GM23338 (cell line): ENCODE results near the gene PTGER2. TPM values are rescaled to one million over a fixed set of nuclear protein-coding genes. Genes with fewer than 3 reads are reported as not detected.

ENCODE experiments used
- ATAC-seq: fragments of 200-7000 bp; cut with Tn5 transposase; 3 replicates; pipeline ENCODE4 v1.9.1; 2020
- DNase-seq: peaks from one replicate; pipeline ENCODE4 v3.0.0-alpha.2; 2015; ENCODE audit warnings: low spot score
- H2AFZ ChIP-seq: fragments of 200-600 bp; sonication (generic); 2 replicates; pipeline ENCODE4 v1.8.0; 2016; ENCODE audit warnings: antibody characterized with exemption, mild to moderate bottlenecking, moderate library complexity
- H3F3A ChIP-seq: fragments of 200-600 bp; sonication (generic); replicated peaks from 2 replicates; pipeline ENCODE4 v1.8.0; 2017; ENCODE audit warnings: antibody characterized with exemption, mixed run types, low read depth
- H3K27ac ChIP-seq: fragments of 200-600 bp; sonication (generic); 2 replicates; pipeline ENCODE4 v1.6.1; 2016; ENCODE audit warnings: low read depth
- H3K27me3 ChIP-seq: fragments of 200-600 bp; sonication (generic); 2 replicates; pipeline ENCODE4 v1.8.0; 2016; ENCODE audit warnings: mild to moderate bottlenecking, mixed run types, moderate library complexity; ENCODE audit not compliant: insufficient read depth
- H3K36me3 ChIP-seq: fragments of 200-600 bp; sonication (generic); 2 replicates; pipeline ENCODE4 v1.8.0; 2016; ENCODE audit warnings: mild to moderate bottlenecking; ENCODE audit not compliant: insufficient read depth
- H3K4me1 ChIP-seq: fragments of 200-600 bp; sonication (generic); 2 replicates; pipeline ENCODE4 v1.8.0; 2016; ENCODE audit warnings: mild to moderate bottlenecking, moderate library complexity; ENCODE audit not compliant: insufficient read depth
- H3K4me2 ChIP-seq: fragments of 200-600 bp; sonication (generic); 2 replicates; pipeline ENCODE4 v1.7.1; 2017; ENCODE audit warnings: mixed run types
- H3K4me3 ChIP-seq: fragments of 200-600 bp; sonication (generic); 2 replicates; pipeline ENCODE4 v1.6.1; 2016; ENCODE audit warnings: mixed run types
- H3K79me2 ChIP-seq: fragments of 200-600 bp; sonication (generic); replicated peaks from 2 replicates; pipeline ENCODE4 v1.8.0; 2017; ENCODE audit warnings: mild to moderate bottlenecking; ENCODE audit not compliant: insufficient read depth
- H3K9me2 ChIP-seq: fragments of 200-600 bp; sonication (generic); 2 replicates; pipeline ENCODE4 v1.8.0; 2017; ENCODE audit not compliant: insufficient read depth
- H4K20me1 ChIP-seq: fragments of 200-600 bp; sonication (generic); replicated peaks from 2 replicates; pipeline ENCODE4 v1.8.0; 2017; ENCODE audit warnings: mild to moderate bottlenecking; ENCODE audit not compliant: insufficient read depth
- H3K27ac Mint-ChIP-seq: 2 replicates; pipeline ENCODE4 v1.8.0; 2020; ENCODE audit warnings: inconsistent platforms, mild to moderate bottlenecking, moderate library complexity, mixed read lengths
- H3K27me3 Mint-ChIP-seq: 3 replicates; pipeline ENCODE4 v1.8.0; 2022; ENCODE audit warnings: low read depth, mild to moderate bottlenecking, moderate library complexity, mixed read lengths, inconsistent platforms; ENCODE audit not compliant: insufficient read depth, poor library complexity
- H3K36me3 Mint-ChIP-seq: 3 replicates; pipeline ENCODE4 v1.8.0; 2021; ENCODE audit warnings: low read depth, mild to moderate bottlenecking, inconsistent platforms, moderate library complexity, mixed read lengths
- H3K4me1 Mint-ChIP-seq: 3 replicates; pipeline ENCODE4 v1.8.0; 2020; ENCODE audit warnings: mild to moderate bottlenecking, inconsistent platforms, mixed read lengths
- H3K4me3 Mint-ChIP-seq: 3 replicates; pipeline ENCODE4 v1.8.0; 2021; ENCODE audit warnings: moderate library complexity, mild to moderate bottlenecking, inconsistent platforms, mixed read lengths
- H3K9me3 Mint-ChIP-seq: 3 replicates; pipeline ENCODE4 v1.8.0; 2020; ENCODE audit warnings: moderate library complexity, mild to moderate bottlenecking, inconsistent platforms, mixed read lengths
- CREB1 ChIP-seq: fragments of 250-450 bp; sonication (Bioruptor Pico); IDR thresholded peaks from 2 replicates; pipeline ENCODE4 v1.5.0; 2020; ENCODE audit warnings: low read depth, mild to moderate bottlenecking, moderate library complexity
- CTCF ChIP-seq, 2 experiments: fragments of 200-600 bp in 1 of 2; sonication (generic) in 1 of 2; conservative IDR thresholded peaks; 2 replicates each; pipeline versions ENCODE4 v1.5.1 to v1.6.1; 2016 to 2017; ENCODE audit warnings: antibody characterized with exemption in 2 of 2, low read depth in 2 of 2, mild to moderate bottlenecking in 2 of 2, moderate library complexity in 1 of 2
- EZH2 ChIP-seq: fragments of 200-600 bp; sonication (generic); IDR thresholded peaks from one replicate; pipeline ENCODE4 v1.8.0; 2017; ENCODE audit warnings: antibody characterized with exemption, mild to moderate bottlenecking, low read depth; ENCODE audit not compliant: unreplicated experiment
- EZH2phosphoT487 ChIP-seq: fragments of 200-600 bp; sonication (generic); IDR thresholded peaks from one replicate; pipeline ENCODE4 v1.8.1; 2018; ENCODE audit warnings: antibody characterized with exemption; ENCODE audit not compliant: unreplicated experiment
- JUNB ChIP-seq: IDR thresholded peaks from one replicate; pipeline ENCODE4 v1.6.1; 2016; ENCODE audit warnings: antibody characterized with exemption; ENCODE audit not compliant: unreplicated experiment
- NANOG ChIP-seq: IDR thresholded peaks from 2 replicates; pipeline ENCODE4 v1.6.1; 2016; ENCODE audit warnings: antibody characterized with exemption, borderline replicate concordance
- POLR2AphosphoS5 ChIP-seq: IDR thresholded peaks from 2 replicates; pipeline ENCODE4 v1.6.1; 2016; ENCODE audit warnings: antibody characterized with exemption, low read depth
- REST ChIP-seq: IDR thresholded peaks from one replicate; pipeline ENCODE4 v1.6.1; 2018; ENCODE audit warnings: antibody characterized with exemption; ENCODE audit not compliant: unreplicated experiment
- STAT1 ChIP-seq: IDR thresholded peaks from one replicate; pipeline ENCODE4 v1.6.1; 2016; ENCODE audit warnings: antibody characterized with exemption; ENCODE audit not compliant: unreplicated experiment
- ZNF114 ChIP-seq: fragments of 250-450 bp; sonication (Bioruptor Pico); IDR thresholded peaks from 2 replicates; pipeline ENCODE4 v1.5.0; 2020; ENCODE audit warnings: mild to moderate bottlenecking, moderate library complexity
- ZNF331 ChIP-seq: fragments of 250-450 bp; sonication (Bioruptor Pico); IDR thresholded peaks from 2 replicates; pipeline ENCODE4 v1.5.0; 2020; ENCODE audit warnings: low read depth, mild to moderate bottlenecking, moderate library complexity
- polyA plus RNA-seq: library from polyadenylated mRNA; unstranded; fragments of >200 nt; fragmentation: Nextera tagmentation; extraction: Ambion mirVana; gene quantifications from 2 replicates; pipeline ENCODE4 v1.2.1, GENCODE V29; 2016
- total RNA-seq: library from RNA; depleted of rRNA; stranded (reverse); fragments of >200 nt; shearing (Covaris generic); gene quantifications from 2 replicates; pipeline ENCODE4 v1.2.3, GENCODE V29; 2014
- TF ChIP-seq, protein P1 (sequence below): fragments of 250-450 bp; sonication (Bioruptor Pico); IDR thresholded peaks from 2 replicates; pipeline ENCODE4 v1.5.0; 2020; ENCODE audit warnings: mild to moderate bottlenecking, moderate library complexity
- TF ChIP-seq, protein P2 (sequence below): IDR thresholded peaks from 2 replicates; pipeline ENCODE4 v1.6.1; 2016; ENCODE audit warnings: antibody characterized with exemption

PTGER2 gene
- total and polyA plus RNA-seq, 2 experiments from 2014 or later: 1.3 TPM

GRCh38 chr14:52318826-52319645, 4.9 kb downstream of the PTGER2 start:
- H4K20me1 ChIP-seq: no peaks in the 10 kb centered on the region; the same call in 1 of the 2 replicates
- H3K4me3 Mint-ChIP-seq: no peak overlapping the region
- H2AFZ ChIP-seq: no peak overlapping the region
- H3K4me3 ChIP-seq: no peak overlapping the region
- peaks cover 16% of the 10 kb centered on the region for H3K4me1 Mint-ChIP-seq
- peaks cover 40% of the 10 kb centered on the region for H3K27me3 ChIP-seq
- ATAC-seq: no peak
- H3K36me3 ChIP-seq: peaks cover 3% of the 10 kb centered on the region; the same call in 1 of the 2 replicates
- no peak for TF ChIP-seq JUNB
- TF ChIP-seq, protein P1, sequence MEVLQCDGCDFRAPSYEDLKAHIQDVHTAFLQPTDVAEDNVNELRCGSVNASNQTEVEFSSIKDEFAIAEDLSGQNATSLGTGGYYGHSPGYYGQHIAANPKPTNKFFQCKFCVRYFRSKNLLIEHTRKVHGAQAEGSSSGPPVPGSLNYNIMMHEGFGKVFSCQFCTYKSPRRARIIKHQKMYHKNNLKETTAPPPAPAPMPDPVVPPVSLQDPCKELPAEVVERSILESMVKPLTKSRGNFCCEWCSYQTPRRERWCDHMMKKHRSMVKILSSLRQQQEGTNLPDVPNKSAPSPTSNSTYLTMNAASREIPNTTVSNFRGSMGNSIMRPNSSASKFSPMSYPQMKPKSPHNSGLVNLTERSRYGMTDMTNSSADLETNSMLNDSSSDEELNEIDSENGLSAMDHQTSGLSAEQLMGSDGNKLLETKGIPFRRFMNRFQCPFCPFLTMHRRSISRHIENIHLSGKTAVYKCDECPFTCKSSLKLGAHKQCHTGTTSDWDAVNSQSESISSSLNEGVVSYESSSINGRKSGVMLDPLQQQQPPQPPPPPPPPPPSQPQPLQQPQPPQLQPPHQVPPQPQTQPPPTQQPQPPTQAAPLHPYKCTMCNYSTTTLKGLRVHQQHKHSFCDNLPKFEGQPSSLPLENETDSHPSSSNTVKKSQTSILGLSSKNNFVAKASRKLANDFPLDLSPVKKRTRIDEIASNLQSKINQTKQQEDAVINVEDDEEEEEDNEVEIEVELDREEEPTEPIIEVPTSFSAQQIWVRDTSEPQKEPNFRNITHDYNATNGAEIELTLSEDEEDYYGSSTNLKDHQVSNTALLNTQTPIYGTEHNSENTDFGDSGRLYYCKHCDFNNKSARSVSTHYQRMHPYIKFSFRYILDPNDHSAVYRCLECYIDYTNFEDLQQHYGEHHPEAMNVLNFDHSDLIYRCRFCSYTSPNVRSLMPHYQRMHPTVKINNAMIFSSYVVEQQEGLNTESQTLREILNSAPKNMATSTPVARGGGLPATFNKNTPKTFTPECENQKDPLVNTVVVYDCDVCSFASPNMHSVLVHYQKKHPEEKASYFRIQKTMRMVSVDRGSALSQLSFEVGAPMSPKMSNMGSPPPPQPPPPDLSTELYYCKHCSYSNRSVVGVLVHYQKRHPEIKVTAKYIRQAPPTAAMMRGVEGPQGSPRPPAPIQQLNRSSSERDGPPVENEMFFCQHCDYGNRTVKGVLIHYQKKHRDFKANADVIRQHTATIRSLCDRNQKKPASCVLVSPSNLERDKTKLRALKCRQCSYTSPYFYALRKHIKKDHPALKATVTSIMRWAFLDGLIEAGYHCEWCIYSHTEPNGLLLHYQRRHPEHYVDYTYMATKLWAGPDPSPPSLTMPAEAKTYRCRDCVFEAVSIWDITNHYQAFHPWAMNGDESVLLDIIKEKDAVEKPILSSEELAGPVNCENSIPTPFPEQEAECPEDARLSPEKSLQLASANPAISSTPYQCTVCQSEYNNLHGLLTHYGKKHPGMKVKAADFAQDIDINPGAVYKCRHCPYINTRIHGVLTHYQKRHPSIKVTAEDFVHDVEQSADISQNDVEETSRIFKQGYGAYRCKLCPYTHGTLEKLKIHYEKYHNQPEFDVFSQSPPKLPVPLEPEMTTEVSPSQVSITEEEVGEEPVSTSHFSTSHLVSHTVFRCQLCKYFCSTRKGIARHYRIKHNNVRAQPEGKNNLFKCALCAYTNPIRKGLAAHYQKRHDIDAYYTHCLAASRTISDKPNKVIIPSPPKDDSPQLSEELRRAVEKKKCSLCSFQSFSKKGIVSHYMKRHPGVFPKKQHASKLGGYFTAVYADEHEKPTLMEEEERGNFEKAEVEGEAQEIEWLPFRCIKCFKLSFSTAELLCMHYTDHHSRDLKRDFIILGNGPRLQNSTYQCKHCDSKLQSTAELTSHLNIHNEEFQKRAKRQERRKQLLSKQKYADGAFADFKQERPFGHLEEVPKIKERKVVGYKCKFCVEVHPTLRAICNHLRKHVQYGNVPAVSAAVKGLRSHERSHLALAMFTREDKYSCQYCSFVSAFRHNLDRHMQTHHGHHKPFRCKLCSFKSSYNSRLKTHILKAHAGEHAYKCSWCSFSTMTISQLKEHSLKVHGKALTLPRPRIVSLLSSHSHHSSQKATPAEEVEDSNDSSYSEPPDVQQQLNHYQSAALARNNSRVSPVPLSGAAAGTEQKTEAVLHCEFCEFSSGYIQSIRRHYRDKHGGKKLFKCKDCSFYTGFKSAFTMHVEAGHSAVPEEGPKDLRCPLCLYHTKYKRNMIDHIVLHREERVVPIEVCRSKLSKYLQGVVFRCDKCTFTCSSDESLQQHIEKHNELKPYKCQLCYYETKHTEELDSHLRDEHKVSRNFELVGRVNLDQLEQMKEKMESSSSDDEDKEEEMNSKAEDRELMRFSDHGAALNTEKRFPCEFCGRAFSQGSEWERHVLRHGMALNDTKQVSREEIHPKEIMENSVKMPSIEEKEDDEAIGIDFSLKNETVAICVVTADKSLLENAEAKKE (CRISPR knock-in tag): no peak
- no peak for TF ChIP-seq STAT1
- TF ChIP-seq CTCF (conservative IDR thresholded peaks at IDR 0.05; ENCODE audit: low read depth in 2 of 2): no peak
- no peak for TF ChIP-seq POLR2AphosphoS5
- no peak for TF ChIP-seq NANOG
- TF ChIP-seq ZNF331 (CRISPR knock-in tag): no peak
- TF ChIP-seq EZH2: no peak
- TF ChIP-seq REST: no peak
- TF ChIP-seq ZNF114 (CRISPR knock-in tag): no peak
- TF ChIP-seq CREB1 (CRISPR knock-in tag): no peak
- TF ChIP-seq, protein P2, sequence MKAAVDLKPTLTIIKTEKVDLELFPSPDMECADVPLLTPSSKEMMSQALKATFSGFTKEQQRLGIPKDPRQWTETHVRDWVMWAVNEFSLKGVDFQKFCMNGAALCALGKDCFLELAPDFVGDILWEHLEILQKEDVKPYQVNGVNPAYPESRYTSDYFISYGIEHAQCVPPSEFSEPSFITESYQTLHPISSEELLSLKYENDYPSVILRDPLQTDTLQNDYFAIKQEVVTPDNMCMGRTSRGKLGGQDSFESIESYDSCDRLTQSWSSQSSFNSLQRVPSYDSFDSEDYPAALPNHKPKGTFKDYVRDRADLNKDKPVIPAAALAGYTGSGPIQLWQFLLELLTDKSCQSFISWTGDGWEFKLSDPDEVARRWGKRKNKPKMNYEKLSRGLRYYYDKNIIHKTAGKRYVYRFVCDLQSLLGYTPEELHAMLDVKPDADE: no peak
- TF ChIP-seq EZH2phosphoT487: no peak
- peaks cover 19% of the 10 kb centered on the region for H3K4me1 ChIP-seq
- no peaks in the 10 kb centered on the region for H3F3A ChIP-seq
- H3K4me2 ChIP-seq: no peak overlapping the region
- no peak for DNase-seq
- no peak overlapping the region for H3K27ac ChIP-seq
- peaks cover 7% of the 10 kb centered on the region; the same call in 1 of the 2 replicates for H3K9me2 ChIP-seq
- peaks cover 30% of the 10 kb centered on the region for H3K27me3 Mint-ChIP-seq
- H3K27ac Mint-ChIP-seq: no peak overlapping the region
- H3K9me3 Mint-ChIP-seq: peaks cover 33% of the 10 kb centered on the region
- H3K79me2 ChIP-seq: no peaks in the 10 kb centered on the region
- H3K36me3 Mint-ChIP-seq: peaks cover 22% of the 10 kb centered on the region
